Activated CD4-positive, alpha-beta T cell treated with anti-CD3 and anti-CD28 coated beads, Interleukin-2, Interleukin-4, amounts not matched to agents 100 ng/mL and 50 ng/mL, durations not matched to agents 16 hours and 8 hours (primary cell): ENCODE measurements around the gene BRSK2.

Experiments used
- DNase-seq: peaks from one replicate; pipeline ENCODE4 v3.0.0-alpha.2; 2020; ENCODE audit warnings: low spot score

BRSK2 gene

GRCh38 chr11:1469911-1470680 is 80.4 kb downstream of the BRSK2 start:
- DNase-seq: no peak

- no peak for DNase-seq
Observed at GRCh38 chr11:1470681-1471611, 81.2 kb downstream of the BRSK2 start.

GRCh38 chr11:1471736-1472135 is 82.0 kb downstream of the BRSK2 start:
- no peak for DNase-seq

DNA sequence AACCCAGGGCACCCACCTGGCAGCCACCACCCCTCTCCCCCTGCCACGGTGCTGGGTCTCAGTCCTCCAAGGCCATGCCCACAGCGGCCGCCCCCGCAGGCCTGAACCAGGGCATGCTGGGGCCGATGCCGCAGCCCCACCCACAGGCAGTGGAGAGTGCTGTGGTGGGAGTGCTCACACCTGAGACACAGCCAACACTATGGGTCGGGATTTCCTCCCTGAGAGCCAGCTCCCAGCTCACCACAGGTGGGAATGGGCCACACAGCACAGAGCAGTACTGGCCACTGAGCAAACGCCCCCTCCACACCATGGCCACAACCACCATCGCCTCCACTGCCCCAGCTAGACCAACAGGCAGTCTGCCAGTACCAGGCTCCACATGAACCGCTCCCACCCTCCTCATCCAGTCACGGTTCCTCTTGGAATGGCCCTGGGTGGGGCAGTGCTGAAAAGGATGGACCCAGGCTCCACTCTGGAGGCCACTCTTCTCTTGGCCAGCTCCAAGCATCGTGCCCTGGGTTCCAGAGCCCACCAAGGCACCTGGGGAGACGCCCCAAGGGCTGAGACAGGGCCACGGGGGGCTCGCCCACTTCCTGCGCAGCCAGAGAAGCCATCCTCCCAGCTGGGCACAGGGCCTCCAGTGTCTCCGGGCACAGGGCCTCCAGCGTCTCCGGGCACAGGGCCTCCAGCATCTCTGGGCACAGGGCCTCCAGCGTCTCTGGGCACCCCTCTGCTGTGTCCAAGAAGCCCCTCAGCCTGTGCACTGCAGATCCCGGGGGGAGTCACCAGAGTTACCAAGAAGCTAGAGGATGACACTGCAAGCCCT is 82.7 kb downstream of the BRSK2 start:
- DNase-seq: no peak

GRCh38 chr11:1473011-1473628 is 83.4 kb downstream of the BRSK2 start:
- DNase-seq: no peak

- no peak for DNase-seq
Observed at GRCh38 chr11:1473786-1474185, 84.1 kb downstream of the BRSK2 start.

DNA sequence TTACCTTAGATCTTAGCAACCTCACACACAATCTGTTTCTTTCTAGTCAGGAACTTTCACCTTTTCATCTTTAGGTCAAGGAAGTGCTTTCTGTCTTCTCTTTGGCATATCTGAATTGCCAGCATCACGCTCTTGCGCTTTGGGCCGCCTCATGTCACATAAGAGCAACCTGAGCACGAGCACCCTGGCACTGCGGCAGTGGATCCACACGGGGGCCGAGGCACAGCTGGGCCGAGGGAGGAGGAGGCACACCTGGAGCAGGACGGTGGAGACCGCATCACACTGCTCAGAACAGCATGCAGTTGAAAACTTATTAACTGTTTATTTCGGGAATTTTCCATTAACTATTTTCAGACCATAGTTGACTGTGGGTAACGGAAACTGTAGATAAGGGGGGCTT is 86.1 kb downstream of the BRSK2 start:
- DNase-seq: no peak

DNA sequence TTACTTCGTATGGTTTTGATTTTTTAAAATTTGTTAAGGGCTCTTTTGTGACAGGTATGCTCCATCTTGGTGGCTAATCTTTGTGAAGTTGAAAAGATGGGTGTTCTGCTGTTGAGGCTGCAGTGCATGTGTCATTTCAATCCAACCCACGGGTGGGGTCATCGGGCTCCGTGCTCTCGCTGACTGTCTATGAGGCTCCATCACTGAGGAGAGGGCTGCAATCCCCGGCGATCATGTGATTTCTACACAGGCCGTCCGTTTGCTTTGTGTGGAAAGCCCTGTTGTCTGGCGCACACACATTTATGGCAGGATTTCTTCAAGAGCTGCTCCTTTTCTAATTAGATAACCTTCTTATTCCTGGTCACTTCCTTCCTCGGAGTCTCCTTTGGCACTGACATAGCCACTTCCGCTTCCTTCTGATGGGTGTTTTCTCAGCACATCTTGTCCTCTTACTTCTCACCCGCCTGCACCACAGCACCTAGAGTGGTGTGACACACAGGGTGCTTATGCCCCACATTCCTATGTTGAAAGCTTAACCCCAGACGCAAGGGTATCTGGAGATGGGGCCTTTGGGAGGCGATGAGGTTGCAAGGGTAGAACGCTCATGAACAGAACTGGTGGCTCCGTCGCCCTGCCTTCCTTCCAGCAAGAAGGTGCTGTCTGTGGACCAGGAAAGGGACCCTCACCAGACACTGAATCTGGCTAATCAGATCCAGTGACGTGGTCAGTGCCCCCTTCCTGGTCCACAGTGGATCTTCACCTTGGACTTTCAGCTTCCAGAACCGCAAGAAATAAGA is 87.4 kb downstream of the BRSK2 start:
- DNase-seq: no peak

GRCh38 chr11:1478011-1478410 is 88.3 kb downstream of the BRSK2 start:
- DNase-seq: no peak

DNA sequence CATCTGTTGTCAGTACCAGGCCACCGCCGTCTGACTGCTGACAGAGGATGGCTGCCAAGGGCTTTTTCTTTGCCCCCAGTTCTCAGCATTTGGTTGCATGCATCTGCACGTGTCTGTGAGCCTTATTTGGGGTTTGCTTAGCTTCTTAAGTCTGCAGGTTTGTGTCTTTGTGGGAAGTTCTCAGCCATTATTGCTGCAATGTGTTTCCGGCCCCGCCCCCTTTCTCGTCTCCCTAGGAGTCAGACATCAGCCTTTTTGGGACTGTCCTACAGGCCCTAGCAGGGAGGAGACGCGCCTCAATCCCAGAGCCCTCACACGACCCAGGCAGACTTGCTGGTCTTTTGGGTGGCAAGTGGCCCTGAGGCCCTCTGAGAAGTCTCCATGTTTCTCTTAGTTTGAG is 88.8 kb downstream of the BRSK2 start:
- DNase-seq: no peak

DNA sequence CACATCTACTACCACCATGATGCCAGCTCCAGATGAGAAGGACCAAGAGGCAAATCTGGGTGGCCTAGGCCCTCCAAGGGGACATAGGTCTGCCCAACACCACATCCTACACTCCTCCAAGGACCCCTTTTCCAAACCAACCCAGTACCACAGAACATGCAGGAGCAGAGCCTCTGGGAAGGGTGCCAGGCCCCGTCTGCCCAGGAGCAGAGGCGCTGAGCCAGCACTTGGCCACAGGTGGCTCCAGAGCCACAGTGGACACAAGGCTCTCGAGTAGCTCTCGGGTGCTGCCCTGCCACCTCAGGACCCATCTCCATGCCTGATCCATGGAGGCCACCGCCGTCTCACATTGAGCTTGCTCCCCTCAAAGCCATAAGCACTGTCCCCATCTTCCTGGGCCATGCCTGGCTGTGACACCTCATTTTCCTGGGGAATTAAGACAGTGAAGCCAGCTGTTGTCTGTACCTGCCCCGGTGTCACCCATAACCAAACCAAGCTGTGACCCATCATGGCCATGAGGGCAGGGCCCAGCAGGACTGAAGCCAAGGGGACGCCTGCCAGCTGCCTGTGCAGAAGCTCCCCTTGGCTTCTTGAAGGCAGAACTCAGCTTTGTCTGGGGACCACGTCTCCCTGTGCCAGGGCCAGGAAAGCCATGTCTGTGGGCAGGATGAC is 89.4 kb downstream of the BRSK2 start:
- no peak for DNase-seq

GRCh38 chr11:1479678-1480118 is 90.0 kb downstream of the BRSK2 start:
- no peak for DNase-seq

- no peak for DNase-seq
Observed at GRCh38 chr11:1480191-1480554, 90.4 kb downstream of the BRSK2 start.

DNA sequence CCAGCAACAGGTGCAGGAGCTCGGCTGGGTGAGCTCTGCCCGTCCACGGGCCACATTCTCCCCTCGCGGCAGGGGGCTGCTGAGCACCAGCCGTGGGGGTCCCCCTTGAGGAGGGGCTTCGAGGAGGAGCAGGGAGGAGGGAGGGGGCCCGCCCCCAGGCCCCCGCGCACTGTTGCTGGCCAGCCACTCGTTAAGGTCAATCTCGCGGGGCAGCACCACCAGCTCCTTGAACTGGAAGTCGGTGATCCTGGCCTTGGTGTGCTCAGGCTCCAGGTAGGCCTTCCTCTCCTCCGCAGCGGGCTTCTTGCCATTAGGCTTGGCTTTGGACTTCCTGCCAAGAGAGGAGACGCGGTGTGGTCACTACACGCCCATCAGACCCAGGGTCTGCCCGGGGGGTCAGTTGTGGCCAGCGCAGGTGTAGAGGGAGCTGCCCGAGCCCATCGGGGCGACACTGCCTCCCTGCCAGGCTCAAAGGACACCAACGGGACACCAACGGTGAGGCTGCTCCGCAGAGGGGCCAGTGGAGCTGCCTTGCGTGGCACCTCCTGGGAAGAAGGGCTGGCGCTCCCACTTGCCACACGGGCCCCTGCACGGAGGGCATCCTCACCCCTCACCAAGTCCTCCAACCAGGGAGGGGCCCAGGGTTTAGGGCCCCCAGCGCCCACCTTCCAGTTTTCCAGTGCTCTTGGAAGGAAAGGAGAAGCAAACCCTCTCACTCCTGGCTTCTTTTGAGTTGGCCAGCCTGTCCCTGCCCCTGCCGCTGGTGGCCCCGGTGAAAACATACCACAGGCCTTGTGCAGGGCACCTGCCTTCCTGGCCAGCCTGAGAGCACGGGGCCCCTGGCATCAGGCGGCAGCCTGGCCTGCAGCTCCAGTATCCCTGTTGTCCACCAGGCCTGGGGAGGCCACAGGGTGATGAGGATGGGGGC is 91.1 kb downstream of the BRSK2 start:
- no peak for DNase-seq

DNA sequence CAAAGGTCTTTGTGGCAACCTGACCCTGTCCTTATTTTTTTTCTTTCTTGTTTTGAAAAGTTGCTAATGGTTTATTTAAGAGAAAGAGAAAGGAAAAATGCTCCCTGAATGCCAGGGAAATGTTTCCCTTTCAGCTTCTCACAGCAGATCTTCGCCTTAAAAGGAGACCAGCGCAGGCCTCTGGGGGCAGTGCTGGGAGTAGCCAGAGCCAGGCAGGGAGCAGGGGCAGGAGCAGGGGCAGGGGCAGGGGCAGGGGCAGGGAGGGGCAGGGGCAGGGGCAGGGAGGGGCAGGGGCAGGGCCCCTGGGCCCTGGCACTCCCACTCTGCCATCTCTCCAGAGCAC is 91.7 kb downstream of the BRSK2 start:
- no peak for DNase-seq

DNA sequence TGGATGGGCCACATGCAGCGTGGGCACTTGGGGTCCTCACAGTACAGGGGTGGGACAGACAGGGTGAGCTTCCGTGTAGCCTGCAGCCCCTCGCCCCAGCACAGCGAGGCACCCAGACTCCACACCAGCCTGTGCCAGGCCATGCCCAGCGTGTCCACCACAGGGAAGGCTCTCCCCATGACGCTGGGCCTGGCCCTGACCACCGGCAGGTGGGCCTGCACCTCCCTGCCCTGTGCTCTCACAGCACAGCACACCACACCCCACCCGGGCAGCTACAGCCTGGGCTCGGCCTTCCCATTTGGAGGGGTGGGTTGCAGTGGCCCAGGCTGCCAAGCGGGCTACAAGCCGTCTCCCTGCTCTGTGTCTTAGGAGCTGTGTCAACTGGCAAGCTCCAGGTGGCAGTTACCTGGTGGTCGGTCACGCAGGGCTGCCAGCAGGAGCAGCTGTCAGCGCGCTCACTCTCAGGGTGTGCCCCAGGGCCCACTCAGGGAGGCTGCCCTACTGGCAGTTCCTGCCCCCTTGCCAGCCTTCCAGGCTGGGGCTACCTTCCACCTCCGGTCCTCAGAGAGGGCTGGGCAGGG is 92.2 kb downstream of the BRSK2 start:
- DNase-seq: no peak

GRCh38 chr11:1482581-1483444 is 93.1 kb downstream of the BRSK2 start:
- DNase-seq: no peak

DNA sequence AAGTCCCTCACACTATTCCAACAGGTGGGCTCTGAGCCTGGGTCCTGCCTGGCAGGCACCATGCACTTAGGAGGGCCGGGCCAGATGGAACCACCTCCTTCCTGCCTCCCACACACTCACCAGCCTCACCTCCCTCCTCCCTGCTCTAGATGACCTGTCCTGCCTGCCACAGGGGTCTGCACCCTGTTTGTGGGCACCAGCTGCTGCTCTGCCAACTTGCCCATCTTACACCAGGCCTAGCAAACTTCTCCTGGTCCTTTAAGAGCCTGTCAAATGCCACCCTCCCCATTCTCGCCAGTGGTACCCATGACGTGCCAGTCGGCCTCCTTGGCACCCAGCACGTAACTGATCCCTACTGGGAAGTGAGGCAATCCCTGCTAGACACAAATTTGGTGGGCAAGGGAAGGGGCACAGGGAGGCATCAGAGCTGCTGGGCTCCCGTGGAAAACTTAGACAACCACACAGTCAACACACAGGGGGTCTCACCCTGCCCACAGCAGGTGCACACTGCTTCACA is 93.8 kb downstream of the BRSK2 start:
- no peak for DNase-seq
